ENCODE data around the gene SPON1.

GRCh38 chr11:14237444-14237961 is 275.0 kb downstream of the SPON1 start:
- TF ChIP-seq CTCF (IDR thresholded peaks at IDR 0.05) (no peak), POLR2A (IDR thresholded peaks at IDR 0.05) (no peak)

Measured in heart left ventricle (tissue), 13 donors.